GM19328 (cell line): ENCODE data around the gene TIAL1.
"Not testable (repeated sequence)": the region's sequence is repeated elsewhere in the genome, so short reads cannot be mapped to it uniquely, and the experiment has no call there.

Experiments
- ATAC-seq: cut with Tn5 transposase; IDR thresholded peaks from one replicate; pipeline ENCODE4 v1.9.1; 2021; ENCODE audit warnings: mild to moderate bottlenecking, moderate library complexity; ENCODE audit not compliant: unreplicated experiment

TIAL1 gene

GRCh38 chr10:119596537-119597404, at the start of gene TIAL1:
TSS of gene TIAL1 (minus strand) at chr10:119596964. CDS start at chr10:119596465, 499 bp downstream.
- ATAC-seq: peak; percentile 79

GRCh38 chr10:119644994-119645393, 48.2 kb upstream of the TIAL1 start:
- no peak for ATAC-seq

- no peak for ATAC-seq
Observed at GRCh38 chr10:119644205-119644814, 47.5 kb upstream of the TIAL1 start.

GRCh38 chr10:119643306-119644204, 46.8 kb upstream of the TIAL1 start:
- ATAC-seq: no peak

- ATAC-seq: no peak
Observed at GRCh38 chr10:119642556-119643111, 45.9 kb upstream of the TIAL1 start.

GRCh38 chr10:119640875-119641526, 44.2 kb upstream of the TIAL1 start:
- no peak for ATAC-seq

- no peak for ATAC-seq
Observed at GRCh38 chr10:119640384-119640783, 43.6 kb upstream of the TIAL1 start.

GRCh38 chr10:119638982-119639381, 42.2 kb upstream of the TIAL1 start:
- ATAC-seq: no peak

- no peak for ATAC-seq
Observed at GRCh38 chr10:119637631-119638030, 40.9 kb upstream of the TIAL1 start.

- no peak for ATAC-seq
Observed at GRCh38 chr10:119634219-119634544, 37.4 kb upstream of the TIAL1 start.

GRCh38 chr10:119633538-119634218, 36.9 kb upstream of the TIAL1 start:
- no peak for ATAC-seq

- ATAC-seq: no peak
Observed at GRCh38 chr10:119630300-119630699, 33.5 kb upstream of the TIAL1 start.

- ATAC-seq: no peak
Observed at GRCh38 chr10:119625570-119626280, 29.0 kb upstream of the TIAL1 start.

GRCh38 chr10:119621078-119621384, 24.3 kb upstream of the TIAL1 start:
- no peak for ATAC-seq

- ATAC-seq: no peak
Observed at GRCh38 chr10:119620241-119621077, 23.7 kb upstream of the TIAL1 start.

- ATAC-seq: not testable (repeated sequence)
Observed at GRCh38 chr10:119619811-119620210, 23.0 kb upstream of the TIAL1 start.

- ATAC-seq: no peak
Observed at GRCh38 chr10:119619215-119619614, 22.5 kb upstream of the TIAL1 start.

- ATAC-seq: no peak
Observed at GRCh38 chr10:119616882-119617570, 20.3 kb upstream of the TIAL1 start.
